Endodermal cell (in vitro differentiated cells): ENCODE data around the gene EFNB1. TPM values are rescaled to one million over a fixed set of nuclear protein-coding genes. Genes with fewer than 3 reads are reported as not detected.

ENCODE experiments used
- DNase-seq: peaks from one replicate; pipeline ENCODE4 v3.0.0-alpha.2; 2017
- H3K27ac ChIP-seq: 2 replicates; pipeline ENCODE4 v1.5.1; 2013; ENCODE audit warnings: mild to moderate bottlenecking, low read depth, low read length, moderate library complexity
- H3K27me3 ChIP-seq: 2 replicates; pipeline ENCODE4 v1.6.1; 2013; ENCODE audit warnings: mild to moderate bottlenecking, low read length, moderate library complexity; ENCODE audit not compliant: insufficient read depth, control insufficient read depth, poor library complexity, severe bottlenecking
- H3K36me3 ChIP-seq: 2 replicates; pipeline ENCODE4 v1.7.0; 2013; ENCODE audit warnings: mild to moderate bottlenecking, low read length, moderate library complexity; ENCODE audit not compliant: control insufficient read depth, insufficient read depth
- H3K4me1 ChIP-seq: one replicate; pipeline ENCODE4 v1.7.0; 2013; ENCODE audit warnings: low read length; ENCODE audit not compliant: control insufficient read depth, insufficient read depth
- H3K4me3 ChIP-seq: 2 replicates; pipeline ENCODE4 v1.5.1; 2013; ENCODE audit warnings: mild to moderate bottlenecking, low read length, moderate library complexity
- H3K9ac ChIP-seq: 2 replicates; pipeline ENCODE4 v1.6.1; 2013; ENCODE audit warnings: mild to moderate bottlenecking, low read length, moderate library complexity; ENCODE audit not compliant: poor library complexity, severe bottlenecking; ENCODE audit errors: extremely low read depth
- H3K9me3 ChIP-seq: 2 replicates; pipeline ENCODE4 v1.6.1; 2013; ENCODE audit warnings: mild to moderate bottlenecking, low read length, moderate library complexity; ENCODE audit not compliant: control insufficient read depth
- H3K27ac Mint-ChIP-seq: 2 replicates; pipeline ENCODE4 v1.8.0; 2020; ENCODE audit warnings: mixed read lengths
- H3K27me3 Mint-ChIP-seq: 2 replicates; pipeline ENCODE4 v1.8.0; 2021; ENCODE audit warnings: mild to moderate bottlenecking, mixed read lengths; ENCODE audit not compliant: insufficient read depth
- H3K36me3 Mint-ChIP-seq: 2 replicates; pipeline ENCODE4 v1.8.0; 2020; ENCODE audit warnings: low read depth, mixed read lengths
- H3K4me1 Mint-ChIP-seq: 2 replicates; pipeline ENCODE4 v1.8.0; 2020; ENCODE audit warnings: mixed read lengths
- H3K4me3 Mint-ChIP-seq: 2 replicates; pipeline ENCODE4 v1.8.0; 2020; ENCODE audit warnings: mild to moderate bottlenecking, moderate library complexity, mixed read lengths
- H3K9me3 Mint-ChIP-seq: 2 replicates; pipeline ENCODE4 v1.8.0; 2020; ENCODE audit warnings: mild to moderate bottlenecking, mixed read lengths
- CTCF ChIP-seq: fragments of 200-600 bp; sonication (generic); conservative IDR thresholded peaks from 2 replicates; pipeline ENCODE4 v1.5.0; 2021; ENCODE audit warnings: antibody characterized with exemption, mild to moderate bottlenecking
- WGBS, 2 experiments: methylation state at CpG; one replicate each; pipeline versions ENCODE4 v1.1.5 to v1.1.7; 2013; ENCODE audit warnings: missing lambda C conversion rate in 2 of 2, mixed read lengths in 1 of 2; ENCODE audit not compliant: insufficient coverage in 1 of 2, insufficient read length in 1 of 2; 5-methylcytosine and 5-hydroxymethylcytosine counted together
- total RNA-seq, 2 donors: library from RNA; stranded (reverse); fragmentation: NEBNext Ultra II Directional in 1 of 2; extraction: Animal tissue kit (Norgen Biotek cat#: 25700) in 1 of 2; gene quantifications; 2 replicates in 1 of 2; 3 replicates in 1 of 2; pipeline ENCODE4 v1.2.1, GENCODE V29; 2021

Gene EFNB1
- total RNA-seq, 2 donors from 2014 or later: 11.1 to 13.6 TPM

- TF ChIP-seq CTCF: no peak
- Mint-ChIP-seq H3K4me1 (peaks cover 2% of the 10 kb centered on the region), H3K27ac (no peak overlapping the region), H3K4me3 (no peak overlapping the region), H3K27me3 (peaks cover 39% of the 10 kb centered on the region), H3K9me3 (peaks cover 62% of the 10 kb centered on the region), H3K36me3 (no peaks in the 10 kb centered on the region)
- Histone ChIP-seq H3K4me1 (no peaks in the 10 kb centered on the region), H3K36me3 (no peaks in the 10 kb centered on the region), H3K9ac (no peak overlapping the region), H3K27ac (no peak overlapping the region), H3K9me3 (no peaks in the 10 kb centered on the region), H3K27me3 (peaks cover 7% of the 10 kb centered on the region), H3K4me3 (no peak overlapping the region)
- 71% methylated on average over 5 of the region's 5 CpGs; no CpG with 5 or more reads in 1 of the 2 experiments for WGBS, 2 experiments
- DNase-seq: no peak
Measured at GRCh38 chrX:68824565-68825125, 4.2 kb upstream of the EFNB1 start.

GRCh38 chrX:68826113-68826980 is 2.5 kb upstream of the EFNB1 start:
- H3K4me3 ChIP-seq: no peak overlapping the region
- 82% methylated on average over 7 of the region's 10 CpGs; no CpG with 5 or more reads in 1 of the 2 experiments for WGBS, 2 experiments
- peaks cover 24% of the 10 kb centered on the region for H3K27me3 ChIP-seq
- no peak for TF ChIP-seq CTCF
- no peak overlapping the region for H3K27ac Mint-ChIP-seq
- no peaks in the 10 kb centered on the region for H3K36me3 ChIP-seq
- H3K4me1 ChIP-seq: no peaks in the 10 kb centered on the region
- H3K27me3 Mint-ChIP-seq: peaks cover 54% of the 10 kb centered on the region
- H3K27ac ChIP-seq: no peak overlapping the region
- H3K9ac ChIP-seq: no peak overlapping the region
- H3K4me1 Mint-ChIP-seq: peaks cover 4% of the 10 kb centered on the region
- no peaks in the 10 kb centered on the region for H3K36me3 Mint-ChIP-seq
- H3K9me3 ChIP-seq: no peaks in the 10 kb centered on the region
- no peak for DNase-seq
- H3K9me3 Mint-ChIP-seq: peaks cover 55% of the 10 kb centered on the region
- H3K4me3 Mint-ChIP-seq: no peak overlapping the region

GRCh38 chrX:68827256-68827655 is 1.6 kb upstream of the EFNB1 start:
- Histone ChIP-seq H3K4me3 (no peak overlapping the region), H3K36me3 (no peaks in the 10 kb centered on the region), H3K27ac (no peak overlapping the region), H3K27me3 (peaks cover 29% of the 10 kb centered on the region), H3K9ac (no peak overlapping the region), H3K9me3 (no peaks in the 10 kb centered on the region), H3K4me1 (no peaks in the 10 kb centered on the region)
- Mint-ChIP-seq H3K27me3 (peaks cover 63% of the 10 kb centered on the region), H3K9me3 (peaks cover 52% of the 10 kb centered on the region), H3K36me3 (peaks cover 2% of the 10 kb centered on the region), H3K4me1 (peaks cover 13% of the 10 kb centered on the region), H3K27ac (no peak overlapping the region), H3K4me3 (no peak overlapping the region)
- DNase-seq: no peak
- no peak for TF ChIP-seq CTCF
